ENCODE measurements around the gene ZER1.
"Not testable (repeated sequence)": the region's sequence is repeated elsewhere in the genome, so short reads cannot be mapped to it uniquely, and the experiment has no call there.

The ZER1 gene

DNA sequence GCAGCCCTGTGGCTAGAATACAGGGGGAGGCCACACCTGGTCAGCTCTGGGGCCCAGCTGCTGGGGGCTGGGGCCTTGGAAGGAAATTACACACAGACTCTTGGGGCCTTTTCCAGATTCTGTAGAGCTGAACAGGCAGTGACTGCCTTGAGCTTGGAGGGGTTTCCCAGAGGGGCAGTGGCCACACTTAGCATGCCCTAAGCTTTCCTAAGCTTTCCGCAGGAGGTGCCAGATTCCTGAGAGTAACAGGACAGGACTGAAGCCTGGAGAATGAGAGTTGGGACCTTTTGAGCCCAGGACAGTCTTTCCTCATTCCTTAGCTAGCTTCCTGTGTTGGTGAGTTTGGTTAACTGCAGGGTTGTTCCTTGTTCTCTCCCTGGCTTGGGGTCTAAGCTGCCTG lies 16.7 kb upstream of the ZER1 start:
- no peak for DNase-seq (ENCODE audit: low read depth in 2 of 3, low spot score in 1 of 3)

DNA sequence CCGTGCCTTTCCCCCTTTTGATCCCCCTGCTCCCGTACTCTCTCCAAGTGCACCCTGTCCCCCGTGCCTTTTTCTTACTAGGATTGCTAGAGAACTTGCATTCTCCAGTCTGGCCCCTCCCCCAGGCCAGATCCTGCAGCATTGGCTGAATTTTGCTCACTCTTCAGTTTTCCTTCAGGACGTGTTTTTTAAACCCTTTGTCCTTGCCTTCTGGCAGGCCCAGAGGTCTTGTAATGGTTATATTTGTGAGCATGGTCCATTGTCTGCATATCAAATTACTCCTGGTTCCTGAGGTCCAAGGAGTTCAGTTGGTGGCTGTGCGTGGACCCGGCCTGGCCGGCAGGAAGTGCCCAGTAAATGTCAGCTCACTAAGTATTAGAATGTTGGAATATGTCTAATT lies 15.9 kb upstream of the ZER1 start:
- no peak for DNase-seq (ENCODE audit: low read depth in 2 of 3, low spot score in 1 of 3)

DNA sequence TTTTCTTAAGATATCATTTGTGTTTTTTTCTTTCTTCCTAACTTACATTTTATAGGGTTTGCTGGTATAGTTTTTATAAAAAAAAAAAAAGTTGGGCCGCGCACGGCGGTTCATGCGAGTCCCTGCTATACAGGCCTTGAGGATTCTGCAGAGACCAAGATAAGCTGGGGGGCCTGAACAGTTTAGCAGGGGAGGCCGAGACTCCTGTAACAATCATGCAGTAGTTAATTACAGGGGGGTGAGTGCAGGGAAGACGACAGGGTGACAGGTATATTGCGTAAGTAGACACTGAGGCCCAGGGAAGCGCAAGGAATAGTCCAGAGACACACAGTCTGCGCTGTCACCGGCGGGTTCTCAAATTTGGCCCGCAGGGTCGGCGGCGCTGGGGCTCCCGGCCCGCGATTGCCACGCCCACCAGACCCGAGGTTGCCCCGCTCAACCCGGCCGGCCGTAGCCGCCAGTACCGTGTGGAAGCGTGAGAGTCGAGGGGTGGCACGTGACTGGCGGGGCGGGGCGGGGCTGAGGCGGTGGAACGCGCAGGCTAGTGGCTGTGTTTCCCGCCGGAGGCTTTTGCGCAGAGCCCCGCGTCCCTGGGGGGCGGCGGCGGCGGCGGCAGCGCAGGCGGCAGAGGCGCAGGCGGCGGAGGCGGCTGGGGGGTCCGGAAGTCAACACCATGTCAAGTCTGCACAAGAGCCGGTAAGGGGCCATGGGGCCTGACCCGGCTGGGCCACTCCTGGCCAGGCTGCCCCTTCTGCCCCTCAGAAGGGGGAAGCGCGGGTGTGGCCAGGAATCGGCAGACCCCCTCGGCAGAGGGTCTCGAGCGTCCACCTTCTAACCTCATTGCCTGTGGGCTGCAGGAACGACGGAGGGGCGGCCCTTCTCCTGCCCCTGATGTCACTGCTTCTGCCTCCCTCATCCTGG lies 15.2 kb upstream of the ZER1 start, which contains the start of gene TBC1D13:
Gene TBC1D13 (plus strand): TSS at position 573 of the 921 bp plus-strand sequence. CDS start 101 bp downstream, at position 674.
- DNase-seq (ENCODE audit: low read depth in 2 of 3, low spot score in 1 of 3), result peak; percentile 81 to 89 (median 84)

DNA sequence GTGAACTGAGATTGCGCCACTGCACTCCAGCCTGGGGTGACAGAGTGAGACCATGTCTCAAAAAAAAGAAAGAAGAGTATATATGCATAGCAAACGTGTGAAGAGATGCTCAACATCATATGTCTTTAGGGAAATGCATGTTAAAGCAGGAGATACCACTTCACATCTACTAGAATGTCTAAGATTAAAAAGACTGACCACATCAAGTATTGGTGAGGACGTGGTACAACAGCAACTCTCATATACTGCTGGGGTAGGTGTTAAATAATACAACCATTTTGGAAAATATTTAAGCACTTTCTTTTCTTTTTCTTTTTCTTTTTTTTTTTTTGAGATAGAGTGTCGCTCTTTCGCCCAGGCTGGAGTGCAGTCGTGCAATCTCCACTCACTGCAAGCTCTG lies 13.7 kb upstream of the ZER1 start:
- DNase-seq (ENCODE audit: low read depth in 2 of 3, low spot score in 1 of 3), result no peak

DNA sequence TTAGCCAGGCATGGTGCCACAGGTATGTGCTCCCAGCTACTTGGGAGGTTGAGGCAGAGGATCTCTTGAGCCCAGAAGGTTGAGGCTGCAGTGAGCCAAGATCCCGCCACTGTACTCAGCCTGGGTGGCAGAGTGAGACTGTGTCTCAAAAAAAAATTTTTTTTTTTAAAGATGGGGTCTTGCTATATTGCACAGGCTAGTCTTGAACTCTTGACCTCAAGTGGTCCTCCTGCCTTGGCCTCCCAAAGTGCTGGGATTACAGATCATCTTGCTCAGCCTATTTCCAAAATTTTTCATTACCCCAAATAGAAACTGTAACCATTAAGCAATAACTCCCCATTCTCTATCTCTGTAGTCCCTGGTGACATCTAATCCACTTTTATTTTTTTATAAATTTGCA lies 10.9 kb upstream of the ZER1 start:
- no peak for DNase-seq (ENCODE audit: low read depth in 2 of 3, low spot score in 1 of 3)

DNA sequence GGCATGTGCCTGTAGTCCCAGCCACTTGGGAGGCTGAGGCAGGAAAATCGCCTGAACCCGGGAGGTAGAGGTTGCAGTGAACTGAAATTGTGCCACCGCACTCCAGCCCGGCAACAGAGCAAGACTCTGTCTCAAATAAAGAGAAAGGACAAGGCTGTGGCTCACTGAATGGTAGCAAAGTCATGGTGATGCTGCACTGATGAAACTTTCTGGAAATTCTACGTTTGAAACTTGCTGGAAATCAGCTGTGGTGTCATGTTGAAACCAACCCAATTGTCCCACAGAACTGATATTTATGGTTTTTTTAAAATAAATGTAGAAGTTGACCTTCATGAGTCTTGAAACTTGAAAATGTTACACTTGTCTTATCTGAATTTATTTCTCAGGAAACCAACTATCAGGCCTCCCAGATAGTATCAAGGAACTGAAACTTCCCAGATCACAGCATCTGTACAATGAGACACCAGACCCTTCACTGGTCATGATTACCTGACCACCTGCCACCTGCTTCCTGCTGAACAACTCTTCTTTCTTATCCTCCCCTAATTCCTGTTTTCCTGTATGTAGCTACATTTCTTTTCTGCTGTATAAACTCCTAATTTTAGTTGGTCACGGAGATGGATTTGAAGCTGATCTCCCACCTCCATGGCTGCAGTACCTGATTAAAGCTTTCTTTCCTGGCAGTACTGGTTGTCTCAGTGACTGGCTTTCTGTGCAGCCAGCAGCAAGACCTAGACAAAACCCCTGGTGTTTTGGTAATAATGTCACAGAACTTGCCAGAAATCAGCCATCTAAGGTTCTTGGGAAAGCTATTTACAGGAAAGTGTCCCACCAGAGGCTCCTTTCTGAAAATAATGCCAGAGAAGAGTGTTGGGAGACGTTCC lies 9.7 kb upstream of the ZER1 start:
- no peak for DNase-seq (ENCODE audit: low read depth in 2 of 3, low spot score in 1 of 3)

DNA sequence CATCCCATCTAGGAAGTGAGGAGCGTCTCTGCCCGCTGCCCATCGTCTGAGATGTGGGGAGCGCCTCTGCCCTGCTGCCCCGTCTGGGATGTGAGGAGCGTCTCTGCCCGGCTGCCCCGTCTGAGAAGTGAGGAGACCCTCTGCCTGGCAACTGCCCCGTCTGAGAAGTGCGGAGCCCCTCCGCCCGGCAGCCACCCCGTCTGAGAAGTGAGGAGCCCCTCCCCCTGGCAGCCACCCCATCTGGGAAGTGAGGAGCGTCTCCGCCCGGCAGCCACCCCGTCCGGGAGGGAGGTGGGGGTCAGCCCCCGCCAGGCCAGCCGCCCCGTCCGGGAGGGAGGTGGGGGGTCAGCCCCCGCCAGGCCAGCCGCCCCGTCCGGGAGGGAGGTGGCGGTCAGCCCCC lies 8.4 kb upstream of the ZER1 start:
- DNase-seq (ENCODE audit: low read depth in 2 of 3, low spot score in 1 of 3), result not testable (repeated sequence)

DNA sequence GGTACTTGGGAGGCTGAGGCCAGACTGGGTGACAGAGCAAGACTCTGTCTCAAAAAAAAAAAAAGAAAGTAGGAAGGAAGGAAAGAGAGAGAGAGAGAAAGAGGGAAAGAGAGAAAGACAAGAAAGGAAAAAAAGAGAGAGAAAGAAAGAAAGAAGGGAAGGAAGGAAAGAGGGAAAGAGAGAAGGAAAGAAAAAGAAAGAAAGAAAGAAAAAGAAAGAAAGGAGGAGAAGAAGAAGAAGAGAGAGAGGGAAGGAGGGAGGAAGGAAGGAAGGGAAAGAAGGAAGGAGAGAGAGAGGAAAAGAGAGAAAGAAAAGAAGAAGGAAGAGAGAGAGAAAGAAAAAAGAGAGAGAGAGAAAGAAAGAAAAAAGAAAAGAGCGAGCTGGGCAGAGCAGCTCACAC lies 3.1 kb upstream of the ZER1 start:
- no peak for DNase-seq (ENCODE audit: low read depth in 2 of 3, low spot score in 1 of 3)

DNA sequence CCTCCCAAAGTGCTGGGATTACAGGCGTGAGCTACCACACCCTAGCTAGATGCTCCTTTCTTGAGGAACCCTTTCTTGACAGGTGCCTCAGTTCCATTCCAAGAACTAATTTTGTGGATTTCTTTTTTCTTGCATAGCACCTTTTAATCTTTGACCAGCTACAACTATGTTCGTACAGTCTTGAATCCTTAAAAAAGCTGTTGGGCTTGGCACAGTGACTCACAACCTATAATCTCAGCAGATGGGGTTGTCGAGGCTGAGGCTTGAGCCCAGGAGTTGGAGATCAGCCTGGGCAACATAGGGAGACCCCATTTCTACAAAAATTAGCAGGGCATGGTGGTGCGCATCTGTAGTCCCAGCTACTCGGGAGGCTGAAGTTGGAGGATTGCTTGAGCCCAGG lies 1.3 kb upstream of the ZER1 start:
- no peak for DNase-seq (ENCODE audit: low read depth in 2 of 3, low spot score in 1 of 3)

DNA sequence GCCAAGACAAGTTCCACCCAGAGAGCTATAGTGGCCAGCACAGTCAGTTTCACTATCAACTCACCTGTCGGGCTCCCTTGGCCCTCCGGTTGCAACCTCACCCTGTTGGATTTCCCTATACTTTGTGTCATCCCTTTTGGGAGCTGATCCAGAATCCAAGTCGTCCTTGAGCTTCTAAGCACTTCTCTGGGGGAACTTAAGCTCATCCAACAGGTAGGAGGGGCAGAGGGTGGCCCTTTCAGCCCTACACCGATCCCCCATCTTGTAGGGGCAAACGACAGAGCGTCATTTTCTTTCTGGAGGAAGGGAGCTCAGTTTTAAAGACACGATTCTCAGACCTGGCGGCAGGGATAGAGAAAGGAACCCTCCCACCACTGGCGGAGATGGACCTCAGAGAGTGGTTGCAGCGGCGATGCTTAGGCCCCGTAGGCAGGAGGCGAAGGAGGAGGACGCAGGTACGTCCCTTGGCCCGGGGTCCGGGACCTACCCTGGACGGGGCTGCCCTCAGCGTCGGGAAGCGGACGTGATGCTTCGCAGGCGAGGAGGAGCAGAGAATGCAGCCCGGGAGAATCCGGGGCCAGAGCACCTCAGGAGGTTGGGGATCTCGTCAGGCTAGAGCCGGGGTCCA lies 519 bp downstream of the ZER1 start:
- DNase-seq (ENCODE audit: low read depth in 2 of 3, low spot score in 1 of 3), result peak in 1 of 3 donors; percentile 13

DNA sequence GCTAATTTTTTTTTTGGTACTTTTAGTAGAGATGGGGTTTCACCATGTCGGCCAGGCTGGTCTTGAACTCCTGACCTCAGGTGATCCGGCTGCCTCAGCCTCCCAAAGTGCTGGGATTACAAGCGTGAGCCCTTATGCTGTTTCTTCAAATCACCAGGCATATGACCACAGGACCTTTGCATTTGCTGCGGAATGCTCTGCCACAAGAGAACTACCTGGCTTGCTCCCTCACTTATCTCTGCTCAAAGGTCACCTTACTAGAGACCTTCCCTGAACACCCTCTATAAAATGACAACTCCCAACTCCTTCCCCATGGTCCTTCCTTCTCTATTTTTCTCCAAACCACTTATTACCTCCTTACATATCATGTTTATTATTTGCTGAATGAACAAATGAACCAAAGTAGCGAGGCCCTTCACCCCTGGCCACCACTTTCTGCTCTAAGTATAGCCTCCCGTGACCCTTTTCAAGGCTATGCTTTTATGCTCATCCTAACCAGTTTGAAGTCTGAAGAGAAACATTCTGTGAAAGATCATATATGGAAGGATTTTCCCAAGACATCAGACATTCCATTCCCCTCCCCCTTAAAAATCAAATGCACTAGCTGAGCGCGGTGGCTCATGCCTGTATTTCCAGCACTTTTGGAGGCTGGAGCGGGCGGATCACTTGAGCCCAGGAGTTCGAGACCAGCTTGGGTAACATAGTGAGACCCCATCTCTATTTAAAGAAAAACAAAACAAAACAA lies 1.3 kb downstream of the ZER1 start:
- DNase-seq (ENCODE audit: low read depth in 2 of 3, low spot score in 1 of 3), result no peak

DNA sequence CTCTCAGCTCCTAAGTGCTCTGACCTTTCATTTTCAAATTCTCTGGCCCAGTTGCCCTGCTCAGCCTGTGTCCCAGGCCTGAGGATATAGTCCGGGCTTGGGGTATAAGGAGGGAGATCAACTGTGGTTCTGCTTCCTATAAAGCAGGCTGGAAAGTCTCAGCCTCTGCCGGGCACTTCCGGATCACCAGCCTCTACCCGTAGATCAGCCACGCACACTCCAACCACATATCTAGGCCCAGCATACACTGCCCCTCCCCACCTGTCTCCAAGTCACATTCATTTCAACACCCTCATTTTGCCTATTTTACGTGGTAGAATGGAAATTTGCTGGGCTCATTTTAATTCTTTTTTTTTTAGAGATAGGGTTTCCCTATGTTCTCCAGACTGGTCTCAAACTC lies 3.1 kb downstream of the ZER1 start:
- no peak for DNase-seq (ENCODE audit: low read depth in 2 of 3, low spot score in 1 of 3)

DNA sequence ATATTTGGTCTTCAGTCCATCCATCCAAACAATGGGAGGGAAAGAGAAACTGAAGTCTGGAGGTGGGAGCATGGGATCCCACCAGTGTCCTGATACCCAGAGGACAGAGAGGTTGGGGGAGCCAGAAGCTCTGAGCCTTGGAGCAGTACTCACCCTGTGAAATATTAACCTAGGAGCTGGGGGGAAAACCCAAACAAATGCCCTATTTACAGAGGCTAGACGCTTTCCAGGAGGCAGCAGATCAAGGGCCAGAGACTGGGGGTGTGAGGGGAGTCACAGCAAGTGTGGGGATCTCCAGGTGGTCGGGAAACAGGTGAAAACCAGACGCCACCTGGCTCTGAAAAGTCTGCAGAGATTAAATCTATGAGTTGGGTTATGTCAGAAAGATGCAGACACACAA lies 6.2 kb downstream of the ZER1 start:
- no peak for DNase-seq (ENCODE audit: low read depth in 2 of 3, low spot score in 1 of 3)

DNA sequence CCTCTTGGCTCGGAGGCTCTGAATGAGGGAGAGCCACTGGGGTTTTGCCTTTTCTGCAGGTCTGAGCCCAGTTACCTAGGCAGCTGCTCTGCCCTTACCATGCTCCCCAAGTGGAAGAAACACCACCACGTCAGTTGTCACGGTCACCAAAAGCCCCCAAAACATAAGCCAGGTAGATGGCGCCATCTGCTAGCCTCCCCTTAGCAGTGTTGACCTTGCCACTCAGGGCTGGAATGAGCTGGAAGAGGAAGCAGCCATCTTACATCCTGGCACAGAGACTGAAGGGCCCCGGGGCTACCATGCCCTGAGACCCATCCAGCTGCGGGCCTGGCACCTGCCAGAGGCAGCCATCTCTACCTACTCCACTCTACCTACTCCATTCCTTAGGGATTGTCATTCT lies 7.4 kb downstream of the ZER1 start:
- no peak for DNase-seq (ENCODE audit: low read depth in 2 of 3, low spot score in 1 of 3)

DNA sequence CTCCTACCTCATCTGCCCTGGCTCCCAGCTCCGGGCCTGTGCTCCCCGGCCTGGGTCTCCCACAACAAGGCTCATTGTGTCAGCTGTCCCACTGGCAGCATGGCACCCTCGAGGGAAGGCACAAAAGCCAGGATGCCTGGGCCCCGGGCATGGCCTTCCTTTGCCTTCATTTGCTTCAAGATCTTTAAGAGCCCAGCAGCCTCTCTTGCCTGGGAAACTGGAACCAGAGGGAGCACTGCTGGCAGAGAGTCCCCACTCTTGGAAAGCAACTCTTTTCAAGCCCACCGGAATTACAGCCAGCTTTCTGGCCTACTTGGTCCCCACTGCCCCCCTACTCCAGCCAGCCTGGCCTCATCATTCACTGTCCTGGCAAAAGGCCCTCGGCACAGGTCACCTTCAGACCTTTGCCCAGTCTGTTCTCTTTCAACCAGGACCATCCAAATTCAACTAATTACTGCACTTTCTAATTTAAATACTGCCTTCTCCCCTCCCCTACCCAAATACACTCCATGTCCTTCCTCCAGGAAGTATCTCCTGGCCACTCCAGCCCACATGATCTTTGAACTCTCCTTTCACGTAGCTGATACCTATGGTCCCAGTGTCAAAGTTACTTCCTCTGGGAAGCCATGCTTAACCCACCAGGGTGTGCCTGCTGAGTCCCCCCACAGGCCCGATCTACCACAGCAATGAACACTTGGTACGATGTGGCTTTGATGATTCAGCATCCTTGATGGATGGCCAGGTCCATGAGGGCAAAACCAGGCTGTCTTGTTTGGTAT lies 8.9 kb downstream of the ZER1 start:
- no peak for DNase-seq (ENCODE audit: low read depth in 2 of 3, low spot score in 1 of 3)

DNA sequence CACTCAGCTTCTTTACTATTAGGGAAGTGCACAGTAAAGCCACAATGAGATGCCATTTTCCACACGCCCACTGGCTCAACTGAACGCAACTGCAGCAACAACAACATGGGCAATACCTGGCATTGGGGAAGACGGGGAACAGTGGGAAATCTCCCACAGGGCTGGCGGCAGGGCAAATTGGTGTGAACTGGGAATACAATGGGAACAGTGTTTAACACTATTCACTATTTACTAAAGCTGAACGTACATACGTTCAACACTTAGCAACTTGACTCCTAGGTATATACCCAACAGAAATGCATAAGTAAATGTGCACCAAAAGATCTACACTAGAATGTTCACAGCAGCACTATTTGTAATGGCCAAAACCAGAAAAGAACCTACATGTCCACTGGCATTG lies 14.1 kb downstream of the ZER1 start:
- no peak for DNase-seq (ENCODE audit: low read depth in 2 of 3, low spot score in 1 of 3)

DNA sequence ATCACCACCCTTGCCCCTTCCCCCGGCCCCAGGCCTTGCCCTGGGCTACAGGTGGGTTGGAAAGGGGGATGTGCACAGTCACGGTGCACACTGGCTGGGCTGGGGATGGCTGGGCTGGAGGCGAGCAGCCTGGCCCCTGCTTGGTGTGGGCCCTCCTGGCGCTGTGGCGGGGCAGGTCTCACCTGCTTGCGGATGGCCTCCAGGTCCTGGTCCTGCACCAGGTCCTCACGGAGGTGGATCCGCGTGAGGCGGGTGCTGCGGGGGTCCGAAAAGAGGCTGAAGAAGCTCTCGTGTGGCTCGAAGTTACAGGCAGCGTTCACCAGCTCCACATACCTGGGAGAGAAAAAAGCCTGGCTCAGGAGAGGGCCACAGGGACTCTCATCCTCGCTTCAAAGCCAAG lies 18.1 kb downstream of the ZER1 start:
- no peak for DNase-seq (ENCODE audit: low read depth in 2 of 3, low spot score in 1 of 3)

DNA sequence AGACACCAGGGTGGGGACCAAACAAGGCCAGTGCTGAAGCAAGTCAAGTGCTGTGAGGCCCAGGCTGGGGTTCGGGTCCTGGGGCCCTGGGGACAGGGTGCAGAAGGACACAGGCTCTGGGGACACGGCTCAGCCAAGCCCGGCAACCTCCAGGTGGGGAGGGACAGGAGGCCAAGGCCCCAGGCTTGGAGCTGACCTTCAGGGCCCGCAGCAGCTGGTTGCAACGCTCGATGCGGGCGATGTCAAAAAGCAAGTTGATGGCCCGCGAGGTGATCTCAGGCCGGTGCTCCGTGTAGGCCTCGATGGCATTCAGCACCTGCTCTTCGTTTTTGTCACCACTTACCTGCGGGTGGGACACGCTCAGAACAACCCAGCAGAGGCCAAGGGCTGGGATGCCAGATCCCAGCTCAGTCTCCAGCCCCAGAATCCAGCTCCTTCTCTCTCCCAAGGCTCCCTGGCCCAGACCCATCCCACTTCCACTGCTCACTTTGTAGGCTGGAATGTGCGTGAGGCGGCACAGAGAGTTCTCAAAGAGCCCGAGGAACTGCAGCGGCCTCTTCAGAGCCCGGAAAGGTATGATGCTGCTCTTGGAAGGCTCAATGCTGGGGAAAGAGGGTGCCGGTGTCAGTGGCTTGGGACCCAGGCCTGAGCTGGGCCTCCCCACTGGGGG lies 20.7 kb downstream of the ZER1 start:
- no peak for DNase-seq (ENCODE audit: low read depth in 2 of 3, low spot score in 1 of 3)

DNA sequence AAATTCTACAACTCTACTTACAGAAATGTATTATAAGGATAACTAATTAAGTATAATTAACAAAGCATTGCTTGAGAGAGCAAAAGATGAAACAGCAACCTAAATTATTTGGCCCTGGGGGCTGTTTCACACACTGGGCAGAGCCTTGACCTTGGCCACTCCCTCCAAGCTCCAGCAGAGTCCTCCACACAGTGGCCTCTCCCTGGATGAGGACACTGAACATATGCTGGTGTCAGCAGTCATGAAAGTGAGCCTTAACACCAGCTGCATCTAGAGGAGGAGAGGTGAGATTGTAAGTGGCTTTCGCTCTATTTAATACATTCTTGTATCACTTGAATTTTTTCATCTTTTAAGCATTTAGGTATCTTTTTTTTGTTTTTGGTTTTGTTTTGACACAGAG lies 24.5 kb downstream of the ZER1 start:
- DNase-seq (ENCODE audit: low read depth in 2 of 3, low spot score in 1 of 3), result no peak

DNA sequence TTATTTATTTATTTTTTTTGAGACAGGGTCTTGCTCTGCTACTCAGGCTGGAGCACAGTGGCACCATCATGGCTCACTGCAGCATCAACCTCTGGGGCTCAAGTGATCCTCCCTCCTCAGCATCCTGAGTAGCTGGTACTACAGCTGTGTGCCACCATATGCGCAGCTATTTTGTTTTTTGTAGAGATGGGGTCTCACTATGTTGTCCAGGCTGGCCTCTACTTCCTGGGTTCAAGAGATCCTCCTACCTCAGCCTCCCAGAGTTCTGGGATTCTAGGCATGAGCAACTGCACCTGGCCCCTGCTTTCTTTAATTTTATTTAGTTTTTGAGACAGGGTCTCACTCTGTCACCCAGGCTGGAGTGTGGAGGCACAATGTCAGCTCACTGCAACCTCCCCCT lies 28.3 kb downstream of the ZER1 start:
- no peak for DNase-seq (ENCODE audit: low read depth in 2 of 3, low spot score in 1 of 3)

All from stimulated activated CD4-positive, alpha-beta T cell treated with anti-CD3 and anti-CD28 coated beads, Interleukin-12 subunit alpha, Interleukin-12 subunit beta, amount 100 ng/mL, for 48 hours (primary cell).